HG02588 (cell line): ENCODE data around the gene PTGDR2.

Experiments used
- ATAC-seq: cut with Tn5 transposase; IDR thresholded peaks from one replicate; pipeline ENCODE4 v1.9.1; 2021; ENCODE audit warnings: mild to moderate bottlenecking, moderate library complexity; ENCODE audit not compliant: unreplicated experiment

Gene PTGDR2

GRCh38 chr11:60813324-60813723, 42.4 kb downstream of the PTGDR2 start:
- ATAC-seq = no peak

DNA sequence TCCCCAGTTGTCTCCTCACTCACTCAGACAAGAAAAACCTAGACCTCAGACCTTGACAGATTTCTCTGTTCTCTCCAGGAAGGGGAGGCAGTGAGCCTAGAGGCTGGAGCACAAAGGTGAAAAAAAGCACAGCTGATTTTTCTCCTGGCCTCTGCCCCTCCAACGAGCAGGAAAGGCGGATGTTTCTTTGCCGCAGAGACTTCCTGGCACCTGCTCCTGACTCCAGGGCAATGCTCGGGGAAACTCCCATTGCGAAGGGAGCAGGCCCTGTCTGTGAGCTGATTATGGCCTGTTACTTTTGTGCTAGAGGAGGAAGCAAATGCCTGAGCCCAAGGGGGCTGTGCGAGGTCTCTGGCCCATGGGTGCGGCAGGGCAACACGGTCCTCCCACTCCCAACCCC, 45.2 kb downstream of the PTGDR2 start:
- ATAC-seq = no peak

GRCh38 chr11:60810151-60810550, 45.6 kb downstream of the PTGDR2 start:
- ATAC-seq = no peak

GRCh38 chr11:60809691-60810090, 46.1 kb downstream of the PTGDR2 start:
- no peak for ATAC-seq

- no peak for ATAC-seq
Observed at GRCh38 chr11:60809249-60809648, 46.5 kb downstream of the PTGDR2 start.

DNA sequence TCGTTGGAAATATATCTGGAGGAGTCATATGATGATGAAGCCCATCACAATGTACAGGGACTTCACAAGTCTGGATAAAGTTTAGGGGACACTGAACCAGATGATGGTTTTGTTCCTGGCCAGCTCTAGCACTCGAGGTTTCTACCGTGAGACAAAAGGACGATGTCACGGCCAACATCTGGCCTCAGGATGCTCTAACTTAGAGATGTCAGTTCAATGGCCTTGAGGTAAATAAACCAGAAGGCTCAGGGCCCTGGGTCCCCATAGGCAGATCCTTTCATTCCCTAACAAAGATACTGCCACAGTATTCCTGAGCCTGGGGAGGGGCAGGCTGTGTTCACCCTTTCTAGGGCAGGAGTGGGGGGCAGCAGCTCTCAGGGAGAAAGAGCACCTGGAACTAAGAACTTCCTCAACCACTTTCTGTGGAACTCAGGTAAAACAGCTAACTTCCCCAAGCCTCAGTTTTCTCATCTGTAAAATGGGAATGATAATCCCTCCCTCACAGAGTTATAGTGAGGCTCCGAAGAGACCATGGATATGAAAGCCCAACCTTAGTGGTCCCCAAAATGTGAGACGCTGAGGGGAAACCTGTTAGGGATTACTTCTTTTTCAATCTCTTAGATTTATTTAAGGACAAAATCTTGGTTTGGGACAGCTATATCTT, 52.3 kb downstream of the PTGDR2 start:
- no peak for ATAC-seq

DNA sequence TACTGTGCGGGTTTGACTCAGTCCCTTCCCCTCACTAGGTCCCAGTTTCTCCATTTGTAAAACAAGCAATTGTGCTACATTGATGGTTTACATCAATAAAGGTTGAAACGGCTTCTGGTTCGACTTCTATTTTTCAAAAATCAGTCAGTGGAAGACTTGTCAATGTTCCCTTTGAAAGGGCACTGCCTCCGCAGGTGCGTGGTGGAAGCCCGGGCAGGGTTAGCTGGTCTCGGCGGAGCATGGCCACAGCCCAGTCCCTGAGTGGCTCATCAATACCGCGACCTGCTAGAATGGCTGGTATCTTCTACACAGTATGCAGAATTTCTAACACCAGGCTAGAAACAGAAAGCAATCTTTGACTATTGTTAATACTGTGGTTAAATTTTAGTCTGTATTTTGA, 54.6 kb downstream of the PTGDR2 start:
- no peak for ATAC-seq
